Neural cell (in vitro differentiated cells): ENCODE results near the gene ITGBL1.

ENCODE experiments used
- EZH2 ChIP-seq: fragments of 200-600, 300-800 bp; shearing (Covaris generic), sonication (generic); IDR thresholded peaks from 2 replicates; pipeline ENCODE4 v1.6.1; 2014; ENCODE audit warnings: antibody characterized with exemption, low read length, borderline replicate concordance, mild to moderate bottlenecking; ENCODE audit not compliant: insufficient read depth, poor library complexity, severe bottlenecking
- POLR2AphosphoS5 ChIP-seq: IDR thresholded peaks from 2 replicates; pipeline ENCODE4 v1.6.1; 2012

DNA sequence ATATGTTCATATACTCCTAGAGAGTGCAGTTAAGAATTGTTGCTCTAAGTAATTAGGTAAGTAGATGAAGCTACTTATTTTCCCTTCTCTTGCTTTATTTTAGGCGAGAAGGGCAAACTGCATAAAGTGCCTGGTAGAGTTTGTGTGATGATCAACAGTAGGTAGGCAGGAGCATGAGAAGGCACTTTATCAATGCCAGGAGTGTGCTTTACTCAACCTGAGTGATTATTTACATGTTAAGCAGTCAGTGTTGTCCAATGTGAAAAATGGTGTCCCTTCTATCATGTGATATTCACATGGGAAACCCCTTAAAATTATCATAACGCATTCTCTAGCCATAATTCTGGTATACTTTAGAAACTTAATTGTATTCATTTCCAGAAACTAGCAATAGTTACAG, 294.0 kb downstream of the ITGBL1 start:
- no peak for TF ChIP-seq POLR2AphosphoS5
- TF ChIP-seq EZH2 = no peak
